HepG2 (cell line): Measurements from ENCODE around the gene PCGF3. TPM values are rescaled to one million over a fixed set of nuclear protein-coding genes. Genes with fewer than 3 reads are reported as not detected.

Experiments
- BRF2 ChIP-seq: sonication (generic); formaldehyde crosslinking; IDR thresholded peaks from 2 replicates; pipeline ENCODE4 v1.8.1; 2022; ENCODE audit warnings: mild to moderate bottlenecking, missing genetic modification reagents
- DR1 ChIP-seq: sonication (generic); formaldehyde crosslinking; IDR thresholded peaks from 2 replicates; pipeline ENCODE4 v1.8.0; 2021; ENCODE audit warnings: mild to moderate bottlenecking, missing genetic modification reagents, inconsistent platforms
- ELF4 ChIP-seq: sonication (generic); formaldehyde crosslinking; IDR thresholded peaks from 2 replicates; pipeline ENCODE4 v1.5.0; 2020; ENCODE audit warnings: missing genetic modification reagents, mild to moderate bottlenecking, moderate library complexity, borderline replicate concordance
- IKZF4 ChIP-seq: sonication (generic); formaldehyde crosslinking; IDR thresholded peaks from 2 replicates; pipeline ENCODE4 v1.5.1; 2020; ENCODE audit warnings: borderline replicate concordance, mild to moderate bottlenecking, low read depth, missing genetic modification reagents; ENCODE audit errors: not compliant biosample characterization
- KLF12 ChIP-seq: sonication (generic); formaldehyde crosslinking; IDR thresholded peaks from 2 replicates; pipeline ENCODE4 v1.4.0; 2020; ENCODE audit warnings: missing genetic modification reagents, borderline replicate concordance
- MEIS1 ChIP-seq: sonication (generic); formaldehyde crosslinking; IDR thresholded peaks from 2 replicates; pipeline ENCODE4 v1.9.0; 2021; ENCODE audit warnings: mild to moderate bottlenecking, missing genetic modification reagents, moderate library complexity, borderline replicate concordance
- NFAT5 ChIP-seq: sonication (generic); formaldehyde crosslinking; IDR thresholded peaks from 2 replicates; pipeline ENCODE4 v1.4.0; 2020; ENCODE audit warnings: missing genetic modification reagents
- PRDM10 ChIP-seq: sonication (generic); formaldehyde crosslinking; IDR thresholded peaks from 2 replicates; pipeline ENCODE4 v1.4.0; 2020; ENCODE audit warnings: low read depth, missing genetic modification reagents
- SIX1 ChIP-seq: sonication (generic); formaldehyde crosslinking; IDR thresholded peaks from 2 replicates; pipeline ENCODE4 v1.4.0; 2020; ENCODE audit warnings: missing genetic modification reagents, borderline replicate concordance
- TARDBP ChIP-seq: sonication (generic); formaldehyde crosslinking; IDR thresholded peaks from 2 replicates; pipeline ENCODE4 v1.8.0; 2022; ENCODE audit warnings: mild to moderate bottlenecking, missing genetic modification reagents
- ZFP36L2 ChIP-seq: sonication (generic); formaldehyde crosslinking; IDR thresholded peaks from 2 replicates; pipeline ENCODE4 v1.4.0; 2020; ENCODE audit warnings: missing genetic modification reagents
- ZNF263 ChIP-seq: sonication (generic); formaldehyde crosslinking; IDR thresholded peaks from 2 replicates; pipeline ENCODE4 v1.4.0; 2020; ENCODE audit warnings: missing genetic modification reagents
- ZNF530 ChIP-seq: sonication (generic); formaldehyde crosslinking; IDR thresholded peaks from 2 replicates; pipeline ENCODE4 v1.5.0; 2020; ENCODE audit warnings: low read depth, mild to moderate bottlenecking, missing genetic modification reagents
- ZNF800 ChIP-seq: sonication (generic); formaldehyde crosslinking; IDR thresholded peaks from 2 replicates; pipeline ENCODE4 v1.4.0; 2020; ENCODE audit warnings: missing genetic modification reagents
- ZSCAN21 ChIP-seq: sonication (generic); formaldehyde crosslinking; IDR thresholded peaks from 2 replicates; pipeline ENCODE4 v1.8.0; 2022; ENCODE audit warnings: mild to moderate bottlenecking, missing genetic modification reagents, moderate library complexity, borderline replicate concordance
- polyA plus RNA-seq, 8 experiments: library from polyadenylated mRNA; depleted of rRNA in 3 of 8; stranded (reverse) in 7 of 8; unstranded in 1 of 8; fragments of >200 nt; fragmentation: Illumina TruSeq in 4 of 8; extraction: Trizol in 4 of 8; gene quantifications; 2 replicates each; pipeline versions ENCODE4 v1.2.1 to v1.2.3, GENCODE V29; 2011 to 2016; ENCODE audit warnings: low read depth in 4 of 8, missing spikeins in 1 of 8, mixed read lengths in 1 of 8; ENCODE audit not compliant: insufficient read depth in 1 of 8
- total RNA-seq, 5 experiments: library from RNA; depleted of rRNA; stranded (reverse); fragments of >200 nt; fragmentation: Illumina TruSeq; extraction: Trizol; gene quantifications; 2 replicates each; pipeline ENCODE4 v1.2.3, GENCODE V29; 2016; ENCODE audit warnings: low read depth in 1 of 5

Gene PCGF3
- total and polyA plus RNA-seq, 2 of the 13 experiments (the other 11 are each of a cell fraction or from before 2014, with no cell fraction given) = 28.6 to 66.2 TPM

- TF ChIP-seq PRDM10 (CRISPR knock-in tag) (0 out of 2 replicates have a peak, but pooled peaks have one; percentile 17), ZNF263 (peak; percentile 81), ZFP36L2 (no peak), IKZF4 (CRISPR knock-in tag) (no peak), ZNF800 (CRISPR knock-in tag) (no peak), BRF2 (CRISPR knock-in tag) (no peak), KLF12 (CRISPR knock-in tag) (no peak; the same call in none of the 2 replicates), ZSCAN21 (CRISPR knock-in tag) (peak; percentile 84; the same call in 1 of the 2 replicates), NFAT5 (CRISPR knock-in tag) (no peak), DR1 (CRISPR knock-in tag) (peak; percentile 58; the same call in 1 of the 2 replicates), ZNF530 (CRISPR knock-in tag) (0 out of 2 replicates have a peak, but pooled peaks have one; percentile 30), MEIS1 (CRISPR knock-in tag) (no peak; the same call in 1 of the 2 replicates), SIX1 (CRISPR knock-in tag) (no peak), TARDBP (CRISPR knock-in tag) (peak; percentile 74; the same call in 1 of the 2 replicates), ELF4 (no peak)
Observed at GRCh38 chr4:674172-675035, 31.2 kb upstream of the PCGF3 start, which contains the start of the genes ATP5ME and MYL5 (continued).
